Activated naive CD4-positive, alpha-beta T cell treated with anti-CD3 and anti-CD28 coated beads for 36 hours (primary cell): ENCODE data around the gene KIF4B. TPM values are rescaled to one million over a fixed set of nuclear protein-coding genes. Genes with fewer than 3 reads are reported as not detected.

Experiments used
- total RNA-seq, 2 experiments: library from RNA; stranded (reverse); gene quantifications; one replicate each; pipeline ENCODE4 v1.2.3, GENCODE V29; 2021

KIF4B gene
- total RNA-seq, 2 experiments from 2014 or later = 0.05 to 0.10 TPM

Other genes starting within 250 kb of the KIF4B start
- gene FAXDC2, start 163.2 kb upstream of the KIF4B start, total RNA-seq = not detected
- gene CNOT8, start 155.1 kb upstream of the KIF4B start, total RNA-seq = 10 to 100 TPM; 63.5 to 65.3 TPM
- gene GEMIN5, start 75.5 kb upstream of the KIF4B start, total RNA-seq = 10 to 100 TPM; 20.1 to 23.3 TPM
- gene MRPL22, start 72.7 kb upstream of the KIF4B start, total RNA-seq = 10 to 100 TPM; 88.3 to 92.2 TPM